HEK293 (cell line): ENCODE measurements around the gene SVOPL.

Experiments used
- CTCF ChIP-seq: fragments of 450-650 bp; formaldehyde crosslinking; IDR thresholded peaks from 2 replicates; pipeline ENCODE4 v1.5.1; 2016; ENCODE audit warnings: missing biosample characterization, missing genetic modification characterization
- TCF7L2 ChIP-seq: IDR thresholded peaks from 2 replicates; pipeline ENCODE4 v1.6.1; 2011; ENCODE audit warnings: low read depth, mild to moderate bottlenecking, inconsistent platforms, low read length, moderate library complexity, borderline replicate concordance
- TF ChIP-seq, protein P1 (sequence below): fragments of 450-650 bp; formaldehyde crosslinking; IDR thresholded peaks from 2 replicates; pipeline ENCODE4 v1.5.1; 2016; ENCODE audit warnings: missing biosample characterization, missing genetic modification characterization

DNA sequence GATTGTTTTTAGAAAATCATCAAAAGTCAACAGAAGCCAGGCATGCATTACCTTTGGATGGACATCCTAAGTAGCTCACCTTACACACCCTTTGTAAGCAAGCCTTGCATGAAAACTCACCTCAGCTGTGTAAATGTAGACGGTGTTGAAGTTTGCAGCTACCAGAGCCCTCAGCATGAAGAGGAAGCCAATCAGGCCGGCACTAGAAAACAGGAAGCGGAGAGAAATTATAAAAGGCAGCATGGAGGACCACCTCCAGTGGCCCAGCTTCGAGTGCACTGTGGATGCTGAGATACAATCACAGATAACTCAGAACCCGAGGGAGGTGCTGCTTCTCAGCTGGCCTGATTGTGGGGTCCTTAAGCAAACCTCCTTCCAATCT, 75.3 kb downstream of the SVOPL start:
- no peak for TF ChIP-seq CTCF
- TF ChIP-seq, protein P1, sequence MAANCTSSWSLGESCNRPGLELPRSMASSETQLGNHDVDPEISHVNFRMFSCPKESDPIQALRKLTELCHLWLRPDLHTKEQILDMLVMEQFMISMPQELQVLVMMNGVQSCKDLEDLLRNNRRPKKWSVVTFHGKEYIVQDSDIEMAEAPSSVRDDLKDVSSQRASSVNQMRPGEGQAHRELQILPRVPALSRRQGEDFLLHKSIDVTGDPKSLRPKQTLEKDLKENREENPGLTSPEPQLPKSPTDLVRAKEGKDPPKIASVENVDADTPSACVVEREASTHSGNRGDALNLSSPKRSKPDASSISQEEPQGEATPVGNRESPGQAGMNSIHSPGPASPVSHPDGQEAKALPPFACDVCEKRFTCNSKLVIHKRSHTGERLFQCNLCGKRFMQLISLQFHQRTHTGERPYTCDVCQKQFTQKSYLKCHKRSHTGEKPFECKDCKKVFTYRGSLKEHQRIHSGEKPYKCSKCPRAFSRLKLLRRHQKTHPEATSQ (tag by site-specific recombination): no peak
- TF ChIP-seq TCF7L2: no peak
